HG02852 (cell line): ENCODE data around the gene CHAF1A.

Source experiments
- ATAC-seq: cut with Tn5 transposase; IDR thresholded peaks from one replicate; pipeline ENCODE4 v1.9.1; 2021; ENCODE audit warnings: mild to moderate bottlenecking, moderate library complexity; ENCODE audit not compliant: unreplicated experiment

The CHAF1A gene

DNA sequence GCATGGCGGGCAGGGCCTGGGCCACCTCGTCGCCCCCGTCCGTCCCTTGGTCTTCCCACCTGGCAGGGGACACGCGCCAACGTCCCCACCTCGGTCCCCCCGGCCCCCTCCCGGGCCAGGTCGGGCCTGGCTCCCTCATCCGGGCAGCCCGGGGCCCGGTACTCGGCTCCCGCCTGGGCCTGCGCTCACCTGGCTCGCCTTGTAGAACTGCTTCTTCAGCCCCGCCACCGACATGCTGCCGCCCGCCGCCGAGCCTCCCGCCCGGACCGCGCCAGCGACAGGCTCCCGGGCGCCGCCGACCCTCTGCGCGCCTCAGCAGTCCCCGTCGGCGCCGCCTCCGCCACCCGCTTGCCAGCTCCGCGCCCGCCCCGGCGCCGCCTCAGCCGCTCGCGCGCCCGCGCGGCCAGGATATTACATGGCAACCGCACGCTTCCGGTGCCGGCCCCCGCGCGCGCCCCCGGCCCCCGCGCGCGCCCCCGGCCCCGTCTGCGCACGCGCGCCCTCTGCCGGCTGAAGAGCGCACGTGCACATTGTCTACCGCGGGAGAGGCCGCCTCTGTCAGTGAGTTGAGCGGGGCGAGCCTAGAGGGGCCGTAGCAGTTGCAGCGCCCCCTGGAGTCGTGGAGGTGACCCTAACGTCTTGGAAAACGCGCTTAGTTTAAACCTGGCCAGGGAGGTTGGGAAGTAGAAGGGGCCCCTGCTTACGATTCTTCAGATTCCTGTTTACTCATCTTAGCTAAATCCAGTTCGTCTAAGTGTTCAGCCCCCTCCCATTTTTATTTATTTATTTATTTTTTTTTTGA lies 2.1 kb upstream of the CHAF1A start, which contains the start of gene SH3GL1:
TSS of gene SH3GL1 (minus strand) at position 413 of the 802 bp plus-strand sequence. CDS start at position 234, 179 bp downstream.
- peak; percentile 51 for ATAC-seq

DNA sequence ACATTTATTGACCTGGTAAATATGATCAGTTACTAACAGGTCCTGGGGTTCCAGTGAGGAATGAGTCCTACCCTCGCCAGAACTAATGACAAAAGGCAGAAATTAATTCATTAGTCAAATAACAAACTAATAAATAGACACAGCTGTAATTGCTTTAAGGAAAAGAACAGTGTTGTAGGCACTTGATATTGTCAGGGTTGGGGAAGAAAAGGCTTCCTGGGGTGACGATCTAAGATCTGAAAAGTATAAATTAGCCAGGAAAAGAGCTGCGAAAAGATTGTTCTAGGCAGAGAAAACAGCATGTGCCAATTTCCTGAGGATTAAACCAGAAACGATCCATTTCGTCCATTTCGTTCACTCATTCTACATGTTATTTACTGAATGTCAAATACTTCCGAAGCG lies 670 bp upstream of the CHAF1A start:
- ATAC-seq: no peak

DNA sequence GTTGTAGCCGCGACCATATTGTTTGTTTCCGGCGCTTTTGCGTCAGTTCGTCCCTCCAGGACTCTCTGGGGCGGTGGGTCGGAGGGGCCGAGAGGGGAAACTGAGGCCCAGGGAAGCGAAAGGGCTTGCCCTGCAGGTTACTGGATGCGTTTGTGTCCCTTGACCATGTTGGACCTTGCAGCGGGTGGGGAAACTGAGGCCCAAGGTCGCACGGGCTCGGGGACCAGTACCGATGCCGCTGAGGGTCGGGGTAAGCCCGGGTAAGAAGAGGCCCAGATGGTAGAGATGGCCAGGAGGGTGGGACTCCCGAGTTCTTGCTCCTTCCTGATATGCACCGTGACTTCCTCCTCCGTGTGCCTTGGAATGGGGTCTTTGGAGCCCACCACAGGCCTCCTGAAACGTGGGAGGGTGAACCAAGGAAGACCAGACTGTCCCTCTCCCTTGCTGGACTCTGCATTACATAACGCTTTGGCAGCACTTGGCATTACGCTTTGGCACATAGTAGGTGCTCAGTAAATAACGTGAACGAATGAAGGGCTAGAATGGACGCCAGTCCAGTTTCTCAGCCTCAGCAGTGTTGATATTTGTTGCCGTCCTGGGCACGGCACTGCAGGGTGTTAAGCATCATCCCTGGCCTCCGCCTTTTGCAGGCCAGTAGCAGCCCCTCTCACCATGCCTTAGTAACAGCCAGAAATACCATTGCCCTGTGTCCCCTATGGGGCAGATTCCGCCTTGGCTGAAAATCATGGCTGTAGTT lies 743 bp downstream of the CHAF1A start:
- no peak for ATAC-seq

DNA sequence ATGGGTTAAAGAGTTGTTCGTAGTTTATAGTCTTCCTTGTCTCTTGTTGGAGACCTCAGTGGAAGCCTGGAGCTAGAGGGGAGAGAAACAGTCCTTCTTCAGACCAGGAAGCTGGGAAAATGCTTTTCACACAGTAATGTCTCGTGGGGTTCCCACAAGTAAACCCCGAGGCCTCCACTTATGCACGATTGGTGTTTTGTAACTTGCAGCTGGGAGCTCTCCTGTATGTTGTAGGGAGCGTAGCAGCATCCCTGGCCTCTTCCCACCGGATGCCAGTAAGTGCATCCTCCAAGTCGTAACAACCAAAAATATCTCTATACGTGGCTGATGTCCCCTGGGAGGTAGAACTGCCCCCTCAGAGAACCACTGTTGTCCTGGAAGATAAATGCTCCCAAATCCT lies 3.5 kb downstream of the CHAF1A start:
- ATAC-seq: no peak

DNA sequence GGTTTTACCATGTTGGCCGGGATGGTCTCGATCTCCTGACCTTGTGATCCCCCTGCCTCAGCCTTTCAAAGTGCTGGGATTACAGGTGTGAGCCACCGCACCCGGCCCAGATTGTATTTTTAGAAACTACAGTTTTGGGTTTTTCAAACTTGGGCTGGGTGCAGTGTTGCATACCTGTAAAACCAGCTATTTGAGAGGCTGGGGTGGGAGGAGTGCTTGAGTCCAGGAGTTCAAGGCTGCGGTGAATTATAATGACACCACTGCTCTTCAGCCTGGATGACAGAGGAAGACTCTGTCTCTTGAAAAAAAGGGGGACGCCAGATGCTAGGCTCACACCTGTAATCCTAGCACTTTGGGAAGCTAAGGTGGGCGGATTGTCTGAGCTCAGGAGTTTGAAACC lies 4.2 kb downstream of the CHAF1A start:
- ATAC-seq: no peak

DNA sequence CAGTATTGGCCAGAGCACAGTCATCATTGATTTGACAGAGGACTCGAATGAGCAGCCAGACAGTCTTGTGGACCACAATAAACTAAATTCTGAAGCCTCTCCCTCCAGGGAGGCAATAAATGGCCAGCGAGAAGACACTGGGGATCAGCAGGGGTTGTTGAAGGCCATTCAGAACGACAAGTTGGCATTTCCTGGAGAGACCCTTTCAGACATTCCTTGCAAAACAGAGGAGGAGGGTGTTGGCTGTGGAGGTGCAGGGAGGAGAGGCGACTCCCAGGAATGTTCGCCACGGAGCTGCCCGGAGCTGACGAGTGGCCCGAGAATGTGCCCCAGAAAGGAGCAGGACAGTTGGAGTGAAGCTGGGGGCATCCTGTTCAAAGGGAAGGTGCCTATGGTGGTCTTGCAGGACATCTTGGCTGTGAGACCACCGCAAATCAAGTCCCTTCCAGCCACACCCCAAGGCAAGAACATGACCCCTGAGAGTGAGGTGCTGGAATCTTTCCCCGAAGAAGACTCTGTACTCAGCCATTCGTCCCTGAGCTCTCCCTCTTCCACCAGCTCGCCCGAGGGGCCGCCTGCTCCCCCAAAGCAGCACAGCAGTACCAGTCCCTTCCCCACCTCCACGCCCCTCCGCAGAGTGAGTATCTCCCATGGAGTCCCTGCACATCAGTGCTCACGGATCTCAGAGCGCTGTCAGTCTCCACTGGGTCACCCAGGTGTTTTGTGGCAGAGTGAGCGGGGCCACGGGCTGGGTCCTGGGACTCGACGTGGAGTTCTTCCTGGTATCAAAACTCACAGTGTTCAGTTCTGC lies 6.9 kb downstream of the CHAF1A start:
- no peak for ATAC-seq

DNA sequence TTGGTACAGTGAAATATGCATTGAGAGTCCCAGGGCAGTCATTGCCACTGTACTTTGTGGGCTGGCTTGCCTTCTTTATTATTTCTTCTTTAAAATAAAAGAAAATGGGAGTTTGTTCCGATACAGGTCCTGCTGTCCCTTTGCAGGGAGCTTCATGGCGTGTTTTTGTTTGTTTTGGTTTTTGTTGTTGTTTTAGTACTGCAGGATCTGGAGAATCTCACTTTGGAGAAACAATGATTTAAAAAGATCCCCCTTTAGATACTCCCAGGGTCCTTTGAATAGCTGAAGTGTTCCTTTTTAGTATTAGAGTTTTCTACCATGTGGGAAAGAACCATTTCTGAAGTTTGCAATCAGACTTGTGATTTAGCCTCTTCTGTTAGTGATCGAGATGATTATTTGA lies 11.1 kb downstream of the CHAF1A start:
- ATAC-seq: no peak

DNA sequence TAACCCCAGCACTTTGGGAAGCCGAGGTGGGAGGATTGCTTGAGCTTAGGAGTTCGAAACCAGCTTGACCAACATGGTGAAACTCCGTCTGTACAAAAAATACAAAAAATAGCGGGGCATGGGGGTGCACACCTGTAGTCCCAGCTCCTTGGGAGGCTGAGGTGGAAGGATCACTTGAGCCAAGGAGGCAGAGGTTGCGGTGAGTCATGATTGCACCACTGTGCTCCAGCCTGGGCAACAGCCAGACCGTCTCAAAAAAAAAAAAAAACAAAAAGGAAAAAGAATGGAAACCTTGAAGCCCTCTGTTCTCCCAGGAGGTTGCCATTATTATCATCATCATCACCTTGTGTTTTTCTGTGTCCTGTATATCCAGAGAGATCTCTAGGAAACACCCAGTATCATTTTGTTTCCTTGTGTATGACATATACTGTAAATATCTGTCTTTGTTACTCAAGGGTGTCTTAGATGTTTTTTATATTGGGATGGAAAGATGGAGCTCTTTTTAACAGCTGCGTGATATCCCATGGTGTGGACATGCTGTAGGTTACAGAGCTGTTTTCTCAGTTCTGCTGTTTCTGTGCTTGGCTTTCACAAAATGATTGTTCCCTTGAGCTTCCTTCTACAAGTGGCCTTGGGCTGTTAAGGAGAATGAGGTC lies 11.8 kb downstream of the CHAF1A start:
- ATAC-seq: no peak

DNA sequence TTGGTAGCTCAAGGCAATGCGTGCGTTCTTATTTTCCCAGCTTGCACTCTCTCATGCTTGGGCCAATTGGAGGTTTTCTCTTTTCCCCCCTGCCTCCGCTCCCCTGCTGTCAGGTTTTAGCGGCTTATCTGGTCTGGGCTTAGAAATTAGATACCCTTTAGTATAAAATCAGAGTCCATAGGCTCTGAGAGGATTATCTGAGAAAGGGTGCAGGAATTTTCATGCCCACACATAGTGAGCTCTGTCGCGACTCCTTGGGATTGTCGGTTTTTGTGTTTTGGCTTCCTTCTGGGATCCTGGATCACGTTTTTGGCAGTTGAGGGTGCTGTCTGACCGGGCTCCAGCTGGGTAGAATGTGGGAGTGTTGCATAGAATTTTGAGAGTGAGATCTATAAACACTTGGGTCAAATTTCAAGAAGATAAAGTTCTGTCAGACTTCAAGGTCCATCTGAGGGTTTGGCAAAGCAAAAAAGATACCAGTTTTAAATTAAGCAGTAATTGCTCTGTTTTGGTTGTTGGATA lies 12.4 kb downstream of the CHAF1A start:
- ATAC-seq: no peak

DNA sequence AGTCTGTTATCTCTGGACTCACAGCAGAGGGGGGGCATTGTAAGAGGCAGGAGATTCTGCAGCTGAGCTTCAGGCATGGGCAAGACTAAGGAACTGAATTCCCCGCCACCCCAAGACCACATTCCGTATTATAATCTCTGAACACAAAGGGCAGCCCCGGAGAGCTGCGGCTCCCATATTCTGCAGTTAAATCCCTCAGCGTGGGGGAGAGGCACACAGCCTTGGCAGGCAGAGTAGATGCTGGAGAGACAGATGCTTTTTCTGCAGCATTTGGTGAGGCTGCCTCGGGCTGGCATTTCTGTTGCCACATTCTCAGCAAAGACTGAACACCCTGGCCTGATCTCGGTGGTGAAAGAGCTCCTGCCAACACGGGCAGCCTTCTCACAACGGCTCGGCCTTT lies 12.9 kb downstream of the CHAF1A start:
- no peak for ATAC-seq

DNA sequence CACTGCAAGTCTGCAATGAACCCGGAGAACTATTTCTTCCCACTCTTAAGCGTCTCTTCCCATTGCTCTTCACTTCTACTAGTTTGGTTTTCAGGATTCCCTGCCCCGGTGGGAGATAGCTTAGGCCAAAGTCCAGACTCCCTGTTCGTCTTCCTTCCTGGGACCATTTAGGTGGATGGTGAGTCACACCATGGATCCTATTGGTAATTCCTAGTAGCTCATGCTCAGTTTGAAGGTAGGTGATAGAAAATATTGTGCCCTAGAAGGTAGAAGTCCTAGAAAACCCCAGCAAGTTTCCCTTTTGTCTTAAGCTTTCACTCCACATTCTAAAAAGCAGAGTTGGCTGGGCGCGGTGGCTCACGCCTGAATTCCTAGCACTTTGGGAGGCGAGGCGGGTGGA lies 13.8 kb downstream of the CHAF1A start:
- ATAC-seq: no peak

DNA sequence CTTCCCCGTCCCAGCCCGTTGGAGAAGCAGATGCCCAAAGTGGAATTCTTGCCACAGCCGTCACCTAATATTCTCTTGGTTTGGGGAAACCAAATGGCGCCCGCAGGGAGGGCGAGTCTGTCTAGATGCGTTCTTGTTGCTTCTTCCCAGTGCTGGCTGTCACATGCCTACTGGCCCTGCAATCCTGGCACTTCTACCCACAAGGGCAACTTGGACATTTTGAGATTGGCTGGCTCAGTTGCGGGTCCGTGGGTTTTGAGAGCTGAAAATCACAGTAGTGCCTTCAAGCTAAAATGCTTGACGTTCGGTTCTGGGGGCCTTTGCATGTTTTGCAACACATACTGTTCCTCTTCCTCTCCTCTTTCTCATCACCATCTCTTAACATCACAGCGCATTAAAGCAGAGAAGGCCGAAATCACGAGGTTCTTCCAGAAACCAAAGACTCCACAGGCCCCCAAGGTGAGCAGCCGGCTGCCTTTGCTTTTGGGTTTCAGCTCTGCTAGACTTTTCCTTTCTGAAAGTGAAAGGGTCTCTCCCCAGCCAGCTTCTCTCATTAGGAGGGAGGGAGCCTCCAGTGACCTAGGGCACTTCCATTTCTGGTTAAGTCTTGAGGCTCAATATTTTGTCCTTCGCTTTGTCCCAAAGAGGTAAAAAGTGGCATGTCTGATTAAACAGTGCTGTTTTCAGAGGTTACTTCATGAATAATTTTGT lies 21.1 kb downstream of the CHAF1A start:
- ATAC-seq: no peak

DNA sequence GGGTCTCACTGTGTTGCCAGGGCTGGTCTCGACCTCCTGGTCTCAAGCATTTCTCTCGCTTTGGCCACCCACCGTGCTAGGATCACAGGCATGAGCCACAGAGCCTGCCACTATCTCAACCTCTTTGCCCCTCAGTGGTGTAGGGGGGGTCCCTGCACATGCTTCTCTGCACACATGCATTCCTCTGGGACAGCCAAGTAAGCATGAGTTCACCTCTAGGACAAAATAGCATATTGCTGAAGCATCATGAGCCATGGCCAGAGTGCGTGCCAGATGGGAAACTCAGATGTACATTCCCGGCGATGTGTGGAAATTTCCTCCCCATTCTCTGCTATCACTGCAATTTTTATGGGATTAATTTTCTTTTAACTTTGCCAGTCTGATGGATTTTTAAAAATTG lies 23.1 kb downstream of the CHAF1A start:
- no peak for ATAC-seq

DNA sequence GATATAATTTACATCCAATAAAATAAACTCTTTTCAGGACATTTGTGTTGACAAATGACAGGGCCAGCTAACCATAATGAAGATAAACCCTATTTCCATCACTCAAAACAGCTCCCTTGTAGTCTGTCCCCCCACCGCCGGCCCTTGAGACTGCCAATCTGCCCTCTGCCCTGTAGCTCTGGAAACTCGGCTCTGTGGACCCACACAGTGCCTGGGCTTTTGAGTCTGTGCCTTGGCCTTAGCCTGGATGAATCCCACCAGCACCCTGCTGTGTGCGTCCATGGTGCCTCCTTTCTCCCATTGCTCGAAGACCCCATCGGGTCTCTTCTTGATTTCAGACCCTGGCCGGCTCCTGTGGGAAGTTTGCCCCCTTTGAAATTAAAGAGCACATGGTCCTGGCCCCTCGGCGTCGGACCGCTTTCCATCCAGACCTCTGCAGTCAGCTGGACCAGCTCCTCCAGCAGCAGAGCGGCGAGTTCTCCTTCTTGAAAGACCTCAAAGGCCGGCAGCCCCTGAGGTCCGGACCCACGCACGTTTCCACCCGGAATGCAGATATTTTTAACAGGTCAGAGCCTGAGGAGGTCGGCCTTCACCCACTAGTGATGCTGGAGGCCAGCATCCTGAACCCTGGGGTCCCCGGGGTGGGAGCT lies 26.0 kb downstream of the CHAF1A start:
- ATAC-seq: no peak

DNA sequence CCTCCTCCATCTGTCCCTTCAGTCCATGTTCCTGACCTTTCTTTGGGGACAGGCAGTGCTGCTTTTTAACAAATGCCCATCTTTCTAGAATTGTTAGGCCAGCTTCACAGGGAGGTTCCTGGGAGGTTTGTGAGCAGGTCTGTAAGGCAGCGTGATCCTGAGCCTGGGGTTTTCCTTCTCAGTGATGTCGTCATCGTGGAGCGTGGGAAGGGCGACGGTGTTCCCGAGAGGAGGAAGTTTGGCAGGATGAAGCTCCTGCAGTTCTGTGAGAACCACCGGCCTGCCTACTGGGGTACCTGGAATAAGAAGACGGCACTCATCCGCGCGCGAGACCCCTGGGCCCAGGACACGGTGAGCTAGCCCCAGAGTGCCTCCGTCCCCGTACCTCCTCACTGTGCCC lies 26.8 kb downstream of the CHAF1A start:
- no peak for ATAC-seq

DNA sequence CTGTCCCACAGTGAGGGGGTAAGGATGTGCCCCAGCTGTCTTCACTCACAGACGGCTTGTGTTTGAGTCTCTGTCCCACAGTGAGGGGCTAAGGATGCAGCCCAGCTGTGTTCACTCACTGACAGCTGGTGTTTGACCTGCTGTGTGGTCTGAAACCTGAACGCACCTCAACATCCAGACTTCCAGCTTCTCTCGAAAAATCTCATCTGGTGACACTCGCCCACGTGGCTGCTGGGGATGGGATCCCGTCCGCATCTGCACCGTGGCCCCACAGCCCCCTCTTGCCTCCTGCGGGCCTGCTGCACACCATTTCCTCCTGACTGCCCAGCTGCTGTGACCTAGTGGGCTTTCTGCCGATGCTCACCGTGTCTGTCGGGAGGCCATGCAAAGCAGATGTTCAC lies 27.3 kb downstream of the CHAF1A start:
- ATAC-seq: no peak

DNA sequence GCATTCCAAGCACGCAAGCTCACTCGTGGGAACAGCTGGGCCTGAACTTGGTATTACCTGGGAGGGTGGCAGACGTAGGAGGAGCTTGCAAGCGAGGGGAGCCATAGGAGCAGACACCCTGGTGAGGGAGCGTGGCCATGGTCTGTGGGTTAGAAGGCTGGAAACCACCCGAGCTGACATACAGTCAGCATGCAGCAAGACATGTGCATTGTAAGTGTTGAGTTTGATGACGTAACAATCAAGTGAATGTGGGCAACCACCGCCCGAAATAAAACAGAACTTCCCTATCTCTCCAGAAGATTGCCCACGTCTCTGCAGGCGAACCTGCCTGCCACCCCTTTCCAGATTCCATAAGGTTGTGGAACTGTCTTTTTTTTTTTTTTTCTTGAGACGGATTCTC lies 28.3 kb downstream of the CHAF1A start:
- ATAC-seq: no peak

DNA sequence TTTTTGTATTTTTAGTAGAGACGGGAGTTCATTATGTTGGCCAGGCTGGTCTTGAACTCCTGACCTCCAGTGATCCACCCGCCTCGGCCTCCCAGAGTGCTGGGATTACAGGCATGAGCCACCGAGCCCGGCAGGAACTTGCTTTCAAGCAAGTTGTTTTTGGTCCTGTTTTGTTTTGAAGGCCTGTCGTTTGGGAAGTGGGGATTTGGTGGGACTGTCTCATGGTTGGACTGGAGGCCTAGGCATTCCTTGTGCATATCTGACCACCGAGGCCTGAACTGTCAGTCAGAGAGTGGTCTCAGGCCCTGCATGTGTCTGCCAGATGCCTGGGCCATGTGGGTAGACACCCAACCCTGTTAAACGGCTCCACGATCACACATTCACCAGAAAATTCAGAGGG lies 28.9 kb downstream of the CHAF1A start:
- ATAC-seq: no peak

DNA sequence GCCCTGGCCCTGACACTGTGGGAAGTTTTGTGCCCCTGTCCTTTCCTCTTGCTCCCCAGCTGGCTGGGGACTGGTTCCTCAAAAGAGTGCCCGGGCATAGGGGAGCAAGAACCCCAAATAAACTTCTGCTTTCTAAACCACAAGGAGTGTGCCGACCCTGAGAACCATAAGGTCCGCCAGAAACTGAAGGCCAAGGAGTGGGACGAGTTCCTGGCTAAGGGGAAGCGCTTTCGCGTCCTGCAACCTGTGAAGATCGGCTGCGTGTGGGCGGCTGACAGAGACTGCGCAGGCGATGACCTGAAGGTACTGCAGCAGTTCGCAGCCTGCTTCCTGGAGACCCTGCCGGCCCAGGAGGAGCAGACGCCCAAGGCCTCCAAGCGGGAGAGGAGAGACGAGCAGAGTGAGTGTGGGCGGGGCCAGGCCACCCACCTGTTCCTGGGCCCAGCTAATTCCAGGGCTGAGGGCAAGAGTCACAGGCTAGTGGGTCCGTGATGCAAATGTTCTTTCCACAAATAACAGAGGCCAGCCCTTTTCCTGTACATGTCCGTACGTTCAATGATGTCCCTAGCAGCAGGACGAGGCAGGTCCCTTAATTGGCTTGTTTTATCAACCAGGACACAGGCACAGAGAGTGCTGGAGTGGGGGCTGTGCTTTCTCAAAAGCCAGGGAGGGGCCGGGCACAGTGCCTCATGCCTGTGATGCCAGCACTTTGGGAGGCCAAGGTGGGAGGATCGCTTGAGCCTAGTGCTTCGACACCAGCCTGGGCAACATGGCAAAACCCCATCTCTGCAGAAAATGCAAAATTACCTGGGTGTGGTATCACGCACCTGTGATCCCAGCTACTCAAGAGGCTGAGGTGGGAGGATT lies 29.6 kb downstream of the CHAF1A start:
- no peak for ATAC-seq
